Astrocyte (in vitro differentiated cells and primary cell): ENCODE measurements around the gene BORCS5. TPM values are rescaled to one million over a fixed set of nuclear protein-coding genes. Genes with fewer than 3 reads are reported as not detected.

Source experiments
- DNase-seq: peaks from one replicate; pipeline ENCODE4 v3.0.0-alpha.2; 2010; ENCODE audit warnings: low read depth
- FAIRE-seq: peaks from 2 replicates; lab custom pipeline; 2011; peaks lifted over from hg19 to GRCh38; lab: Jason Lieb, UNC
- H2AFZ ChIP-seq: 2 replicates; pipeline ENCODE4 v1.6.0; 2012; ENCODE audit warnings: low read depth, low read length, inconsistent platforms
- H3K27ac ChIP-seq: 2 replicates; pipeline ENCODE4 v1.5.1; 2011; ENCODE audit warnings: low read depth, low read length, inconsistent platforms
- H3K27me3 ChIP-seq: 2 replicates; pipeline ENCODE4 v1.6.0; 2011; ENCODE audit warnings: low read length, inconsistent platforms; ENCODE audit not compliant: insufficient read depth
- H3K36me3 ChIP-seq: 2 replicates; pipeline ENCODE4 v1.5.1; 2011; ENCODE audit warnings: low read length, inconsistent platforms; ENCODE audit not compliant: insufficient read depth
- H3K4me1 ChIP-seq: 2 replicates; pipeline ENCODE4 v1.5.1; 2011; ENCODE audit warnings: low read length, inconsistent platforms; ENCODE audit not compliant: insufficient read depth
- H3K4me2 ChIP-seq: 2 replicates; pipeline ENCODE4 v1.6.0; 2012; ENCODE audit warnings: low read length, inconsistent platforms
- H3K4me3 ChIP-seq: 2 replicates; pipeline ENCODE4 v1.5.1; 2011; ENCODE audit warnings: low read depth, mild to moderate bottlenecking, low read length, inconsistent platforms; ENCODE audit not compliant: insufficient read depth
- H3K79me2 ChIP-seq: 2 replicates; pipeline ENCODE4 v1.6.0; 2012; ENCODE audit warnings: mild to moderate bottlenecking, low read length, inconsistent platforms; ENCODE audit not compliant: insufficient read depth
- H3K9ac ChIP-seq: 2 replicates; pipeline ENCODE4 v1.6.0; 2012; ENCODE audit warnings: mild to moderate bottlenecking, low read length, inconsistent platforms
- H3K9me3 ChIP-seq: 2 replicates; pipeline ENCODE4 v1.5.1; 2012; ENCODE audit warnings: low read depth, mild to moderate bottlenecking, low read length, inconsistent platforms; ENCODE audit not compliant: insufficient read depth
- H4K20me1 ChIP-seq: 2 replicates; pipeline ENCODE4 v1.6.0; 2012; ENCODE audit warnings: low read length, inconsistent platforms; ENCODE audit not compliant: insufficient read depth
- H3K27ac Mint-ChIP-seq: one replicate; pipeline ENCODE4 v1.8.0; 2021; ENCODE audit warnings: mild to moderate bottlenecking, mixed read lengths; ENCODE audit not compliant: unreplicated experiment
- H3K27me3 Mint-ChIP-seq: one replicate; pipeline ENCODE4 v1.8.0; 2021; ENCODE audit warnings: low read depth, mixed read lengths; ENCODE audit not compliant: unreplicated experiment
- H3K36me3 Mint-ChIP-seq: one replicate; pipeline ENCODE4 v1.8.0; 2021; ENCODE audit warnings: low read depth, mixed read lengths; ENCODE audit not compliant: unreplicated experiment
- H3K4me1 Mint-ChIP-seq: one replicate; pipeline ENCODE4 v1.8.0; 2021; ENCODE audit warnings: low read depth, mixed read lengths; ENCODE audit not compliant: unreplicated experiment
- H3K4me3 Mint-ChIP-seq: one replicate; pipeline ENCODE4 v1.8.0; 2021; ENCODE audit warnings: mild to moderate bottlenecking, moderate library complexity, mixed read lengths; ENCODE audit not compliant: unreplicated experiment
- H3K9me3 Mint-ChIP-seq: one replicate; pipeline ENCODE4 v1.8.0; 2021; ENCODE audit warnings: mild to moderate bottlenecking, mixed read lengths; ENCODE audit not compliant: unreplicated experiment
- CTCF ChIP-seq: IDR thresholded peaks from 2 replicates; pipeline ENCODE4 v1.5.1; 2011; ENCODE audit warnings: low read depth, mild to moderate bottlenecking, inconsistent platforms, low read length, moderate library complexity; ENCODE audit not compliant: insufficient read depth
- EZH2 ChIP-seq: IDR thresholded peaks from 2 replicates; pipeline ENCODE4 v1.6.1; 2012; ENCODE audit warnings: mild to moderate bottlenecking, low read length, inconsistent platforms; ENCODE audit not compliant: insufficient read depth
- total RNA-seq: library from RNA; stranded (reverse); gene quantifications from 2 replicates; pipeline ENCODE4 v1.2.1, GENCODE V29; 2021

Gene BORCS5
- total RNA-seq, 1 donor from 2014 or later: 8.1 TPM

- H3K4me1 ChIP-seq: peaks cover 20% of the 10 kb centered on the region
- no peak overlapping the region for H3K9ac ChIP-seq
- H3K4me2 ChIP-seq: no peak overlapping the region
- H3K9me3 ChIP-seq: no peaks in the 10 kb centered on the region
- Mint-ChIP-seq H3K4me1 (peaks cover 14% of the 10 kb centered on the region), H3K4me3 (no peak overlapping the region), H3K27ac (no peak overlapping the region), H3K27me3 (no peaks in the 10 kb centered on the region), H3K9me3 (peaks cover 2% of the 10 kb centered on the region), H3K36me3 (peaks cover 8% of the 10 kb centered on the region)
- no peaks in the 10 kb centered on the region for H4K20me1 ChIP-seq
- H3K4me3 ChIP-seq: no peak overlapping the region
- no peaks in the 10 kb centered on the region for H3K79me2 ChIP-seq
- H3K27ac ChIP-seq: no peak overlapping the region
- H2AFZ ChIP-seq: no peak overlapping the region
- no peak for FAIRE-seq
- no peak for DNase-seq
- no peaks in the 10 kb centered on the region for H3K27me3 ChIP-seq
- no peak for TF ChIP-seq EZH2
- no peak for TF ChIP-seq CTCF
- H3K36me3 ChIP-seq: no peaks in the 10 kb centered on the region
These were observed 84.0 kb downstream of the BORCS5 start for GRCh38 chr12:12440784-12441428.

- Mint-ChIP-seq H3K36me3 (peaks cover 7% of the 10 kb centered on the region), H3K27ac (no peak overlapping the region), H3K9me3 (peaks cover 2% of the 10 kb centered on the region), H3K4me3 (no peak overlapping the region), H3K4me1 (peaks cover 14% of the 10 kb centered on the region), H3K27me3 (no peaks in the 10 kb centered on the region)
- peaks cover 20% of the 10 kb centered on the region for H3K4me1 ChIP-seq
- no peaks in the 10 kb centered on the region for H3K9me3 ChIP-seq
- no peak overlapping the region for H3K4me2 ChIP-seq
- TF ChIP-seq EZH2: no peak
- TF ChIP-seq CTCF: no peak
- H3K27me3 ChIP-seq: no peaks in the 10 kb centered on the region
- no peaks in the 10 kb centered on the region for H3K36me3 ChIP-seq
- DNase-seq: no peak
- no peak overlapping the region for H3K9ac ChIP-seq
- no peak overlapping the region for H2AFZ ChIP-seq
- no peak for FAIRE-seq
- peak overlapping the region; percentile 51 for H3K27ac ChIP-seq
- no peak overlapping the region for H3K4me3 ChIP-seq
- no peaks in the 10 kb centered on the region for H3K79me2 ChIP-seq
- no peaks in the 10 kb centered on the region for H4K20me1 ChIP-seq
These were observed 84.5 kb downstream of the BORCS5 start for GRCh38 chr12:12441429-12441807.

- Histone ChIP-seq H2AFZ (no peak overlapping the region), H3K27me3 (no peaks in the 10 kb centered on the region), H3K4me3 (no peak overlapping the region), H4K20me1 (no peaks in the 10 kb centered on the region), H3K9me3 (no peaks in the 10 kb centered on the region), H3K9ac (no peak overlapping the region), H3K4me1 (peaks cover 20% of the 10 kb centered on the region), H3K79me2 (no peaks in the 10 kb centered on the region), H3K36me3 (no peaks in the 10 kb centered on the region), H3K4me2 (peak overlapping the region; percentile 55), H3K27ac (peak overlapping the region; percentile 51)
- no peak overlapping the region for H3K4me3 Mint-ChIP-seq
- FAIRE-seq: no peak
- no peaks in the 10 kb centered on the region for H3K27me3 Mint-ChIP-seq
- H3K36me3 Mint-ChIP-seq: peaks cover 6% of the 10 kb centered on the region
- no peak overlapping the region for H3K27ac Mint-ChIP-seq
- peaks cover 2% of the 10 kb centered on the region for H3K9me3 Mint-ChIP-seq
- peaks cover 14% of the 10 kb centered on the region for H3K4me1 Mint-ChIP-seq
- DNase-seq: peak; percentile 64
- no peak for TF ChIP-seq CTCF
- no peak for TF ChIP-seq EZH2
These were observed 85.1 kb downstream of the BORCS5 start for GRCh38 chr12:12441843-12442461.
